ENCODE results near the gene TCHP. TPM values are rescaled to one million over a fixed set of nuclear protein-coding genes. Genes with fewer than 3 reads are reported as not detected.

Gene TCHP
- total and polyA plus RNA-seq, 2 experiments from 2014 or later: 3.1 to 6.2 TPM

GRCh38 chr12:109900752-109901580 is 892 bp downstream of the TCHP start (continued):
- TF ChIP-seq CREB1 (CRISPR knock-in tag; IDR thresholded peaks at IDR 0.05; ENCODE audit: low read depth): no peak
- peak; percentile 53; the same call in 1 of the 2 replicates for TF ChIP-seq ETS1 (IDR thresholded peaks at IDR 0.05)
- no peak for TF ChIP-seq EZH2 (IDR thresholded peaks at IDR 0.05; ENCODE audit: low read depth, unreplicated experiment)
- peak; percentile 95 for TF ChIP-seq NANOG (IDR thresholded peaks at IDR 0.05; ENCODE audit: borderline replicate concordance)

- H3K9me3 Mint-ChIP-seq: no peaks in the 10 kb centered on the region; the same call in 2 of the 3 replicates
- DNase-seq (ENCODE audit: low spot score) (peak; percentile 32), ATAC-seq (no peak)
- Histone ChIP-seq H3K36me3 (ENCODE audit: insufficient read depth) (no peaks in the 10 kb centered on the region; the same call in 1 of the 2 replicates), H3K9me2 (ENCODE audit: insufficient read depth) (no peaks in the 10 kb centered on the region), H3K79me2 (replicated peaks; ENCODE audit: insufficient read depth) (no peaks in the 10 kb centered on the region), H3K27me3 (ENCODE audit: insufficient read depth) (peaks cover 97% of the 10 kb centered on the region), H3K4me3 (no peak overlapping the region), H3K4me2 (no peak overlapping the region), H3K4me1 (ENCODE audit: insufficient read depth) (peaks cover 11% of the 10 kb centered on the region), H2AFZ (no peak overlapping the region), H3K27ac (ENCODE audit: low read depth) (no peak overlapping the region), H3F3A (replicated peaks; ENCODE audit: low read depth) (no peaks in the 10 kb centered on the region; the same call in 1 of the 2 replicates), H4K20me1 (replicated peaks; ENCODE audit: insufficient read depth) (peaks cover 19% of the 10 kb centered on the region)
- H3K27me3 Mint-ChIP-seq (ENCODE audit: insufficient read depth, low read depth, poor library complexity): peaks cover 78% of the 10 kb centered on the region
- no peak overlapping the region; the same call in 2 of the 3 replicates for H3K4me3 Mint-ChIP-seq
- no peak overlapping the region for H3K27ac Mint-ChIP-seq
- peaks cover 42% of the 10 kb centered on the region for H3K36me3 Mint-ChIP-seq (ENCODE audit: low read depth)
- peaks cover 29% of the 10 kb centered on the region for H3K4me1 Mint-ChIP-seq
- TF ChIP-seq ETS1 (IDR thresholded peaks at IDR 0.05): no peak
- TF ChIP-seq CREB1 (CRISPR knock-in tag; IDR thresholded peaks at IDR 0.05; ENCODE audit: low read depth): no peak
- TF ChIP-seq ZNF462 (CRISPR knock-in tag; IDR thresholded peaks at IDR 0.05): no peak
- no peak for TF ChIP-seq EZH2 (IDR thresholded peaks at IDR 0.05; ENCODE audit: low read depth, unreplicated experiment)
- no peak for TF ChIP-seq ZNF114 (CRISPR knock-in tag; IDR thresholded peaks at IDR 0.05)
- TF ChIP-seq REST (IDR thresholded peaks at IDR 0.05; ENCODE audit: unreplicated experiment): no peak
- TF ChIP-seq STAT1 (IDR thresholded peaks at IDR 0.05; ENCODE audit: unreplicated experiment): no peak
- no peak for TF ChIP-seq POLR2AphosphoS5 (IDR thresholded peaks at IDR 0.05; ENCODE audit: low read depth)
- TF ChIP-seq JUNB (IDR thresholded peaks at IDR 0.05; ENCODE audit: unreplicated experiment): no peak
- TF ChIP-seq ZNF331 (CRISPR knock-in tag; IDR thresholded peaks at IDR 0.05; ENCODE audit: low read depth): no peak
- TF ChIP-seq NANOG (IDR thresholded peaks at IDR 0.05; ENCODE audit: borderline replicate concordance): no peak
These were observed 2.9 kb downstream of the TCHP start for GRCh38 chr12:109902891-109903418.
